HG03039 (cell line): ENCODE results near the gene GUCY1A2.
"Not testable (repeated sequence)": the region's sequence is repeated elsewhere in the genome, so short reads cannot be mapped to it uniquely, and the experiment has no call there.

Source experiments
- ATAC-seq: cut with Tn5 transposase; IDR thresholded peaks from one replicate; pipeline ENCODE4 v1.9.1; 2021; ENCODE audit warnings: mild to moderate bottlenecking, moderate library complexity; ENCODE audit not compliant: unreplicated experiment

Gene GUCY1A2, protein sequence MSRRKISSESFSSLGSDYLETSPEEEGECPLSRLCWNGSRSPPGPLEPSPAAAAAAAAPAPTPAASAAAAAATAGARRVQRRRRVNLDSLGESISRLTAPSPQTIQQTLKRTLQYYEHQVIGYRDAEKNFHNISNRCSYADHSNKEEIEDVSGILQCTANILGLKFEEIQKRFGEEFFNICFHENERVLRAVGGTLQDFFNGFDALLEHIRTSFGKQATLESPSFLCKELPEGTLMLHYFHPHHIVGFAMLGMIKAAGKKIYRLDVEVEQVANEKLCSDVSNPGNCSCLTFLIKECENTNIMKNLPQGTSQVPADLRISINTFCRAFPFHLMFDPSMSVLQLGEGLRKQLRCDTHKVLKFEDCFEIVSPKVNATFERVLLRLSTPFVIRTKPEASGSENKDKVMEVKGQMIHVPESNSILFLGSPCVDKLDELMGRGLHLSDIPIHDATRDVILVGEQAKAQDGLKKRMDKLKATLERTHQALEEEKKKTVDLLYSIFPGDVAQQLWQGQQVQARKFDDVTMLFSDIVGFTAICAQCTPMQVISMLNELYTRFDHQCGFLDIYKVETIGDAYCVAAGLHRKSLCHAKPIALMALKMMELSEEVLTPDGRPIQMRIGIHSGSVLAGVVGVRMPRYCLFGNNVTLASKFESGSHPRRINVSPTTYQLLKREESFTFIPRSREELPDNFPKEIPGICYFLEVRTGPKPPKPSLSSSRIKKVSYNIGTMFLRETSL

DNA sequence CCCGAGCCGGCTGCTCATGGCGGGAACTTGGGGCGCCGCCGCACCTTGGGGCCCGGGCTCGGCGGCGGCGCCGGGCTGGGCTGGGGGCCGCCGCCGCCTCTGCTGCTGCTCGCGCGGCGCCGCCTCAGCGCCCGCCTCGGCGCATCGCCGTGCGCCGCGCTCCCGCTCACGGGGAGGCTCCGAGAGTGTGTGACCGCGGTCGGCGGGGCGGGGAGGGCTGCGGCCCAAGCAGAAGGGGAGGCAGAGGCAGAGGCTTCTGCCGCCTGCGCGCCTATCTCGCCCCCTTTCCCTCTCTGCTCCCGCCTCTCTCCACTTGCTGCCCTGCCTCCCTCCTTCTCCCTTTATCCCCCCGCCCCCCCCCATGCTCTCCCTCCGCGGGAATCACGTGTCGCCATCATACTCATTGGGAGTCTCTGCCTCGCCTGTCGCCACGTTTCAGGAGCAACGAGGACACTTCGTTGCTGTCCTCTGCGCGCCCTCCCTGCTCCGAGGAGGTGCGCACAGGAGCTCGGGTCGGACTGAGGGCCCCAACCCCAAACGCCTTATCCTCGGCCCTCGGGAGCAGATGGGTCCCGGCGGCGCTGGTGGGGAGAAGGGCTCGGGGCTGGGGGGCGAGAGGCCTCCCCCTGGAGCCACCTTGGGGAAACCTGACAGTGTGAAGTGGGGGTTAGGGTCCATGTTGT is at the start of gene GUCY1A2:
TSS of gene GUCY1A2 (minus strand) at position 258 of the 683 bp plus-strand sequence. CDS start 421 bp downstream, outside the sequence.
- peak; percentile 36 for ATAC-seq

DNA sequence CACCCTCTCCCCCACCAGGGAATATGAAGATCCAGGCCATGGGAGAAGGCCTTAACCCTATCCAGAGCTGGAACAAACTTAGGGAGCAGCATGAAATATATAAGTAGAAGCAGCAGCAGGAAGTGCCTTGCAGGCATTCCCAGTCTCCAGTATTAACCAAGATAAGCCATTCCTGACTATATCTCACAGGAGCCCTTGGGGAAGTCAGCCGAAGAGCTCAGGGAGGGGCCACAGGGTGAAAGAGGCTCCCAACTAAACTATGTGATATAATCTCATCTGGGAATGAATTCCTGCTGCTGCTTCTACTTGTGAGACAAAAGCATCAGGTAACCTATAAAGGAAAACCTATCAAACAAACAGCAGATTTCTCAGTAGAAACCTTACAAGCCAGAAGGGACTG is 36.1 kb upstream of the GUCY1A2 start:
- no peak for ATAC-seq

- not testable (repeated sequence) for ATAC-seq
Measured at GRCh38 chr11:107051332-107051731, 33.1 kb upstream of the GUCY1A2 start.

- not testable (repeated sequence) for ATAC-seq
Measured at GRCh38 chr11:107050899-107051298, 32.6 kb upstream of the GUCY1A2 start.

DNA sequence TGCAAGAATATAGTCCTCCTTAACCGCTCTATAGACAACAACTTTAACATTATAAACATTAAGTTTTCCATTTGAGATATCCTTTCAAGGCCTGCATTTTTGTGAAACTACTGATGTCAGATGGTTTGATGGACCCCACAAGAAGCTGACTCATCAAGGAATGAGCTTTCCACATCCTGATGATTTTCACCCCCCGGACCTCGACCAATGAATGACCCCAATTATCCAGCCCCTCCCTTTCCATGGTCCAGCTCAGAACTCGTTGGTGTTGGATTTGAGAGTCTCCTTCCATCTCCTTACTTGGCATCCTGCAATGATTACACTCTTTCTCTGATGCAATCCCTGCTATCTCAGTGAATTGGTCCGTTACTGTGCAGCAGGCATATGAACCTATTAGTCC is 31.8 kb upstream of the GUCY1A2 start:
- ATAC-seq, result no peak

DNA sequence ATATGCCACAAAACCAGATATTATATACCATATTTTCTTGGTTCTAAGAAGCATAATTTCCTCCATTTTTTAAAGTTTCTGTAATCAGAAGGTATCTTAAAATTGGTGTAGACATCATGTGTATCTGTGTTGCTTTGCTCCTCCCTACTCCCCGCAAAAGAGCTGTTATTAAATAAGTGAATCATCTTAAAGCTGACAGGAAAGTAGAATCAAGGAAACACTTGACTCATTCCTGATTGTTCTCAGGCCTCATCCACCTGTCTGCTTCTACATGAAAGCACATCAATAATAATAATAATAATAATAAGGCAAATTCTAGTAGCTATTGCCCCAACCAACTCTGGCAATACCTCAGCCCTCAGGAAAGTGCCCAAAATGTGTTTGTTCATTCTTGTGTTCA is 26.2 kb upstream of the GUCY1A2 start:
- no peak for ATAC-seq

- ATAC-seq, result peak; percentile 92
Measured at GRCh38 chr11:107043242-107044006, 25.1 kb upstream of the GUCY1A2 start.

DNA sequence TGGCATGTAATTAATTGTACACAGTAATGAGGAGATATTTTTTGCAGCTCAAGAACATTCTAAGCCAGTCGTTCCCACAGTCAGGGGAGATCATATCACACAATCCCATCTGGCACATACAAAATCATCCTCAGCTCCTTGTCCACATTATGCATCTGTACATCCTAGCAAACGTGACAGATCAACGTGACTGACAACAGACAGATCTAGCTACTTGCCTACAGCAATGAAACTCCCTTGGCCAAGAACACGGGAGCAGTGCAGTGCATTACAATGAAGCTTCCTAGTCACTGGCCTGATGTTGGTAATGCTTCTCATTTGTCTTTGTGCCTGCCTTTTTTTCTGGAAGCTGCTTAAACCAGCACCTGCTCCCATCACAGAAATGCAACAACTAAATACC is 24.5 kb upstream of the GUCY1A2 start:
- ATAC-seq, result no peak

- no peak for ATAC-seq
Measured at GRCh38 chr11:107041088-107041444, 22.8 kb upstream of the GUCY1A2 start.

GRCh38 chr11:107040433-107041087 is 22.3 kb upstream of the GUCY1A2 start:
- ATAC-seq, result no peak

- no peak for ATAC-seq
Measured at GRCh38 chr11:107025673-107026072, 7.4 kb upstream of the GUCY1A2 start.

DNA sequence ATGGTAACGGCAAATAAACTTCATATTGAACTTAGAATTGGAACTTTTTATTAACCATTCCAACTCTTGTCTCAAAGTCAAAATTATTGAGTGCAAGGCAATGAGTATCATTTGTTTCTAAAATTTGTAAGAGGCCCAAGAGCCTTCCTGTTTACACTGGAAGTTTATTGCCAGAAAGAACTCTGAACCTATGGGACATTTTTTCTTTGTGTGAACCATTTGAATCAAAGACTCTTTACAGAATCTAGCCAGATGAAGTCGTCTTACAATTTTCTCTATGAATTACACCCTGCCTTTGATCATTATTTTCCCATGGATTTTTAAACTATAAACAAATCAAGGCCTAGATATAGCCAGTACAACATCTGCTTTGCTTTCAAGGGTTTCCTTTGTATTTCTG is 2.3 kb upstream of the GUCY1A2 start:
- no peak for ATAC-seq

- no peak for ATAC-seq
Measured at GRCh38 chr11:107018902-107019493, 722 bp upstream of the GUCY1A2 start.

- ATAC-seq, result peak; percentile 70
Measured at GRCh38 chr11:107017433-107018218, 650 bp downstream of the GUCY1A2 start.

- no peak for ATAC-seq
Measured at GRCh38 chr11:107017104-107017432, 1.2 kb downstream of the GUCY1A2 start.

DNA sequence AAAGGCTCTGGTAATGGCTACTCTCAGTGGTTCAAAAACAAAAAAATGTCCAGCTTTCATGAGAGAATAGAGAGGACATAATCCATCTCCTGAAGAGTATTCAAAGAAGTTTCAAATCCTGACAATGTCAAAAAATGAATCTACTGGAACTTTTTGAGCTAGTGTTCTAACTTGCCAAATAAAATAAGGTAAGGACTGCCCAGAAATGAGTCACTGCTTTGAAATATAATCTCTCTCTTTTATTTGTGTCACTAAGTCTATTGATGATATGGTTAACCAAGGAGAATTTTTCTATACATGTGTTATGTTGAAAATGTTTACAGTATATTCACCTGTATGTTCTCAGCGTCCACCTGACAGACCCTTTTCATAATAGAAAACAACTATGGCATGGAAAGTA is 3.4 kb downstream of the GUCY1A2 start:
- ATAC-seq, result no peak

DNA sequence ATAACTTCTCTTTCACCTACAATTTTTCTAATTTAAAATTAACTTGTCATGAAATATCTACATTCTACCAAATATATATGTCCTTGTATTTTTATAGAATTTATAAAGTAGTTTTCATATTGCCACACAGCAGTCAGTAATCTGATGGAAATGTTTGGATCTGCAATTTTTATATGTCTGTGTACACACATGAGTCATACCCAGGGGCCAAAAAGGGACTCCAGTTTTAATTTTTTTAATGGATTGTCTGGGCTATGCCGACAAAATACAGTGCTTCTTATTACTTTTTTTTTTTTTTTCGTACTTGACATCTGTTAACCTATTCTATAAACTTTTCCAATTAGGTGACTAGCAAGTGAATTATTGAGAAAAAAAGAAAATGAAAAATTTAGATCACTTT is 6.3 kb downstream of the GUCY1A2 start:
- ATAC-seq, result no peak

DNA sequence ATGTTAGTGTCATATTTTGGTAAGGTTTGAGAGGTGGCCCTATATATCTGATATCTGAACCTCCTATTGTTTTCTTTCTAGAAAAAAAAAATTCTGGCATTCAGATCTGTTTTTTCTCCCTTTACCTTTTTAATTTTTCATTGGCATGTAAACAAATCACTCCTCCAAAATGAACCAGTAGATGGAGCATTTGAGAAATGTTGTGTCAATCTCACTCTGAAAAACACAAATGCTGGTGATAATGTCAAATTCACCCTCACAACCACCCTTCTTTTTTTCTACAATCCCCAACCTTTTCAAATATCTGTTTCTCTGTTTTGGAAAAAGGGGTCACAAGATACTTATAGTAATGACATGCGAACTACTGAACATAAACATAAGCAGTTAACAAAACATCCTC is 9.1 kb downstream of the GUCY1A2 start:
- no peak for ATAC-seq

- no peak for ATAC-seq
Measured at GRCh38 chr11:107006076-107006833, 12.0 kb downstream of the GUCY1A2 start.
